Testis (tissue), 3 donors: ENCODE results near the gene KLF6. TPM values are rescaled to one million over a fixed set of nuclear protein-coding genes. Genes with fewer than 3 reads are reported as not detected.

Experiments used
- DNase-seq: peaks from one replicate; pipeline ENCODE4 v3.0.0-alpha.2; 2019
- H3K27ac ChIP-seq, 2 donors: fragments of 200-600 bp; sonication (generic); one replicate each; pipeline ENCODE4 v1.5.1; 2019
- H3K27me3 ChIP-seq: fragments of 200-600 bp; sonication (generic); one replicate; pipeline ENCODE4 v1.5.1; 2019
- H3K36me3 ChIP-seq: fragments of 200-600 bp; sonication (generic); one replicate; pipeline ENCODE4 v1.5.1; 2017; ENCODE audit warnings: low read depth; ENCODE audit errors: missing control alignments
- H3K4me1 ChIP-seq: fragments of 200-600 bp; sonication (generic); one replicate; pipeline ENCODE4 v1.5.1; 2019
- H3K4me3 ChIP-seq, 2 donors: fragments of 200-600 bp; sonication (generic); one replicate each; pipeline ENCODE4 v1.5.1; 2017 to 2019
- H3K9me3 ChIP-seq: fragments of 200-600 bp; sonication (generic); one replicate; pipeline ENCODE4 v1.5.1; 2017
- POLR2A ChIP-seq: fragments of 450-650 bp; IDR thresholded peaks from one replicate; pipeline ENCODE4 v1.6.1; 2017; ENCODE audit warnings: antibody characterized with exemption, mild to moderate bottlenecking, moderate library complexity
- WGBS, 2 donors: methylation state at CpG; one replicate each; pipeline ENCODE4 v1.1.5; 2018; 5-methylcytosine and 5-hydroxymethylcytosine counted together
- intact Hi-C: fragments of 100-400 bp; cut with DNase I; formaldehyde crosslinking; loops from one replicate; pipeline ENCODE4 v1.15.1; 2023; ENCODE audit warnings: low total_unique reads
- polyA plus RNA-seq: library from polyadenylated mRNA; stranded (reverse); fragments of 350-450 nt; fragmentation: Illumina TruSeq; extraction: RNeasy Lipid Tissue Mini Kit (QIAGEN cat#74804); gene quantifications from one replicate; pipeline ENCODE4 v1.2.3, GENCODE V29; 2014; ENCODE audit warnings: low read depth, low replicate concordance; ENCODE audit not compliant: insufficient read depth
- total RNA-seq, 2 donors: library from RNA; depleted of rRNA; stranded (reverse); fragments of >200 nt; gene quantifications; one replicate each; pipeline ENCODE4 v1.2.3, GENCODE V29; 2016
- TF ChIP-seq, protein P1 (sequence below), 3 experiments: fragments of 450-650 bp in 2 of 3; fragments of 200-600 bp in 1 of 3; sonication (generic) in 1 of 3; IDR thresholded peaks; one replicate each; pipeline ENCODE4 v1.5.1; 2016 to 2019; ENCODE audit warnings: antibody characterized with exemption in 3 of 3, mild to moderate bottlenecking in 2 of 3, moderate library complexity in 1 of 3

The KLF6 gene
- total and polyA plus RNA-seq, 3 donors from 2014 or later, result 30.8 to 41.5 (median 35.7) TPM

DNA sequence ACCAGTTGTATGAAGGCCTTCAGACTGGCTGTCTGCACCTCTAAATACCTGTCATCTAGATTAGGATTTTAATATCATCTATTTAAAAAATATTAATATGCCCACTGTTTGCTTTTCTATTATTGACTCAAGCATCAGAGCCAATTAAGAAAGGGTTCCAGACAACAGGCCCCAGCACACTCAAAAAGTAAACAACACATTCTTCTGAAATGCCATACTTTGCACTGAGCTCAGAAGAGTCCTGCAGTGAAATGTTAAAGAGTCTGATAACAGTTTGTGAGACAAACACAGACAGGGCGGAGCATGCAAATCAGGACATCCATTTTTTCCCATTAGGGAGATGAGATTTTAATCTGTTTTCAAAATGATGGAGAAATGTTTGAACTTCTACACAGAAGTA, 45.9 kb upstream of the KLF6 start:
- Histone ChIP-seq H3K27ac (no peak overlapping the region), H3K36me3 (no peaks in the 10 kb centered on the region), H3K4me3 (no peak overlapping the region), H3K4me1 (peaks cover 9% of the 10 kb centered on the region), H3K9me3 (no peaks in the 10 kb centered on the region), H3K27me3 (no peaks in the 10 kb centered on the region)
- DNase-seq, result no peak
- TF ChIP-seq POLR2A, result no peak
- TF ChIP-seq, protein P1, sequence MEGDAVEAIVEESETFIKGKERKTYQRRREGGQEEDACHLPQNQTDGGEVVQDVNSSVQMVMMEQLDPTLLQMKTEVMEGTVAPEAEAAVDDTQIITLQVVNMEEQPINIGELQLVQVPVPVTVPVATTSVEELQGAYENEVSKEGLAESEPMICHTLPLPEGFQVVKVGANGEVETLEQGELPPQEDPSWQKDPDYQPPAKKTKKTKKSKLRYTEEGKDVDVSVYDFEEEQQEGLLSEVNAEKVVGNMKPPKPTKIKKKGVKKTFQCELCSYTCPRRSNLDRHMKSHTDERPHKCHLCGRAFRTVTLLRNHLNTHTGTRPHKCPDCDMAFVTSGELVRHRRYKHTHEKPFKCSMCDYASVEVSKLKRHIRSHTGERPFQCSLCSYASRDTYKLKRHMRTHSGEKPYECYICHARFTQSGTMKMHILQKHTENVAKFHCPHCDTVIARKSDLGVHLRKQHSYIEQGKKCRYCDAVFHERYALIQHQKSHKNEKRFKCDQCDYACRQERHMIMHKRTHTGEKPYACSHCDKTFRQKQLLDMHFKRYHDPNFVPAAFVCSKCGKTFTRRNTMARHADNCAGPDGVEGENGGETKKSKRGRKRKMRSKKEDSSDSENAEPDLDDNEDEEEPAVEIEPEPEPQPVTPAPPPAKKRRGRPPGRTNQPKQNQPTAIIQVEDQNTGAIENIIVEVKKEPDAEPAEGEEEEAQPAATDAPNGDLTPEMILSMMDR (IDR thresholded peaks at IDR 0.05), result no peak
- 74 to 82% methylated on average over 1 of the region's 1 CpG for WGBS, 2 donors
- intact Hi-C loops, result no loop called here

DNA sequence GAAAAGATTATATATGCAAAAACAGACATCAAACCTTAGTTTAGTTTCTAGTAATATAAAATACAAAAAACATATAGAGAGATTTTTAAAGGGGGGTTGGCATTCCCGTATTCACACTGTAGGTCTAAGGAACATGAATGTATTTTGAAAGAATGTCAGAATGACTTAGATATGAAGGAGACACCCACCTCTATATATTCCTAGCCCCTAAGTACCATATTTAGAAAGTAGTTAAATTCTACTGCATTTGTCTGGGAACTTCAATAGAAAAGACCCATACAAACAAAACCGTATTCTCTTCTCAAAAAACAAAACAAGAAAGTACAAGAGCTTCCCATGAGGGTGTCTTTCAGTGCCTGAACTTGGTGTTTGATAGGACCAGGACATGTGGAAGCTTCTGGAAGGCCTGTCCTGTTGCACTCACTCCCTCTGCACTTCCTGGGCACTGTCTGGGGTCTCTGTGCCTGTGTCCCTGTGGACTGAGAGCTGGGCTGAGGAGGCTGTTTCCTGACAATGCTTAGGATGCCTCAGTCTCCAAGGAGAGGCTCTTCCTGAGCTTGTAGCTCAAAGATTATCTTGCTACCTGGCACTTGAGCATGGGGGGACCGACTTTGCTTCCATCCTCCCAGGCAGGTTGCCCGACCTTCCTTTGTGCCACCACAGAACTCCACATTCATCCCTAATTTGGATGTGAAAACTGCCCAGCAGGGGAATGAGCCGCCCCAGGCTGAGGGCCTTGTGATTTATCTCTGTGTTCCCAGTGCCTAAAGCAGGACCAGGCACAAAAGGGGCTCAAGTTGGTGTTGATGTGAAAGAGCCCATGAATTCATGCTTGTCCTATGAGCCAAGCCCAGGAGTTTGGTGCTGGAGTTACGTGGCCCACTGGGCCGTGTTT, 44.4 kb upstream of the KLF6 start:
- no peaks in the 10 kb centered on the region for H3K36me3 ChIP-seq
- no peak for TF ChIP-seq POLR2A
- TF ChIP-seq, protein P1 (IDR thresholded peaks at IDR 0.05), result no peak
- WGBS, 2 donors, result 70 to 78% methylated on average over 6 to 7 of the region's 7 CpGs
- peak overlapping the region; percentile 32 to 51 for H3K27ac ChIP-seq
- intact Hi-C loops, result loop anchor here (5.0 kb wide), 1 partner anchor 353 kb away; no protein-coding TSS in a partner anchor
- no peak for DNase-seq
- H3K4me3 ChIP-seq, result peak overlapping the region; percentile 44 to 55
- H3K4me1 ChIP-seq, result peaks cover 9% of the 10 kb centered on the region
- no peaks in the 10 kb centered on the region for H3K27me3 ChIP-seq
- H3K9me3 ChIP-seq, result no peaks in the 10 kb centered on the region

DNA sequence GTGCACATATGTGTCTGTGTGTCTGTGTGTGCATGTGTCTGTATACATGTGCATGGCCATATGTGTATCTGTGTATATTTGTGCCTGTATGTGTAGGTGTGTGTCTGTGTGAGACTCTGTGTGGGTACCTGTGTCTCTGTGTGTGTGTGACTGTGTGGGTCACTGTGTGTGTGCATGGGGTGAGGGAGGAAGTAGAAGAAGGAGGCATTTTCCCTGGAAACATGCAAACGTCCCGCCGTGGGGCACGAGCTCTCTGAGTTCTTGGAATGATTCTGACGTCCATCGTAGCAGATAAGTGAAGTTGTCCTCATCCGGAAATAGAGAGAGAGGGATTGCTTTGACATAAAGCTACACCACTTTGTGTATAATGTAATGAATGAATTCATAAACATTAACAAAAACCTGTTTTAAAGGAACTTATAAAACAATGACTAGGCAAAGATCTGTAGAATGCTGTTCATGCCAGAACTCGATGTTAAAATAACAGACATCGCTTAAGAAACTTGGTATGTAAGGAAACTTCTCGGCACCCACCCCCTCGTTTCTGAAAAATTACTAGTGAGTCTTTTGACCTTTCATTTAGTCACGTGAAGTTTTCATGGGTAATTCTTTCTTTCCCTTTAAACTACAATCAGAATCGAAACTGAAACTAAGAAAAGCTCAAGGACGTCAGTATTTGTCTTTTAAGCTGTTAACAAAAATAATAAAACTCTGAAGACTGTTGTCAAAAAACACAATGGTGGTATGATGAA, 43.6 kb upstream of the KLF6 start:
- H3K4me1 ChIP-seq, result peaks cover 9% of the 10 kb centered on the region
- no peak for TF ChIP-seq POLR2A
- TF ChIP-seq, protein P1 (IDR thresholded peaks at IDR 0.05), result no peak
- H3K27me3 ChIP-seq, result no peaks in the 10 kb centered on the region
- H3K27ac ChIP-seq, result peak overlapping the region; percentile 32 to 51
- intact Hi-C loops, result loop anchor here (5.0 kb wide), 1 partner anchor 354 kb away; no protein-coding TSS in a partner anchor
- H3K36me3 ChIP-seq, result no peaks in the 10 kb centered on the region
- H3K4me3 ChIP-seq, result peak overlapping the region; percentile 44 to 55
- DNase-seq, result no peak
- H3K9me3 ChIP-seq, result no peaks in the 10 kb centered on the region
- WGBS, 2 donors, result 5 to 13% methylated on average over 14 of the region's 14 CpGs

DNA sequence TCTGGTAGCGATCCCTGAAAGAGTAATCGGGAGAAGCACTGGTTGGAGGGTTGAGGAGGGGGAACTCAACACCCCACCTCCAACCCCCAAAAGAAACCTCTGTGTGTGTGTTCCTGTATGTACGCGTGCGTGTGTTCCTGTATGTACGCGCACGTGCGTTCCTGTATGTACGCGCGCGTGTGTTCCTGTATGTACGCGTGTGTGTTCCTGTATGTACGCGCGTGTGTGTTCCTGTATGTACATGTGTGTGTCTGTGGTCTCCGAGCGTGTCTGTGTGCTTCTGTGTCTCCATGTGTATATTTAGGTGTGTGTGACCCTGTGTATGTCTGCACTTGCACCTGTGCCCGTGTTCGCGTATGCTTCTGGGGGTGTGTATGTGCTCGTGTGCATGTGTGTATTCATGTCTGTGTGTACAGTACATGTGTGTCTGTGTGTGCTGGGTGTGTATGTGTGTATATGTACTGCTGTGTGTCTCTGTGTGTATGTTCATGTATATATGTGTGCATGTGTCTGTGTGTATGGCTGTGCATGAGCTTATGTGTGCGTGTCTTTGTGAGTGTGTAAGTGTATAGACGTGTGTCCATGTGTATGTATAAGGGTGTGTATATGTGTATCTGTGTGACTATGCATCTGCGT, 42.9 kb upstream of the KLF6 start:
- no peaks in the 10 kb centered on the region for H3K27me3 ChIP-seq
- no peaks in the 10 kb centered on the region for H3K36me3 ChIP-seq
- WGBS, 2 donors, result 86 to 90% methylated on average over 27 of the region's 27 CpGs
- DNase-seq, result no peak
- H3K4me3 ChIP-seq, result no peak overlapping the region
- TF ChIP-seq, protein P1 (IDR thresholded peaks at IDR 0.05), result no peak
- no peak for TF ChIP-seq POLR2A
- intact Hi-C loops, result loop anchor here (5.0 kb wide), 1 partner anchor 354 kb away; no protein-coding TSS in a partner anchor
- H3K9me3 ChIP-seq, result no peaks in the 10 kb centered on the region
- peaks cover 9% of the 10 kb centered on the region for H3K4me1 ChIP-seq
- no peak overlapping the region for H3K27ac ChIP-seq
